ENCODE data around the gene TRIP13.

The TRIP13 gene

DNA sequence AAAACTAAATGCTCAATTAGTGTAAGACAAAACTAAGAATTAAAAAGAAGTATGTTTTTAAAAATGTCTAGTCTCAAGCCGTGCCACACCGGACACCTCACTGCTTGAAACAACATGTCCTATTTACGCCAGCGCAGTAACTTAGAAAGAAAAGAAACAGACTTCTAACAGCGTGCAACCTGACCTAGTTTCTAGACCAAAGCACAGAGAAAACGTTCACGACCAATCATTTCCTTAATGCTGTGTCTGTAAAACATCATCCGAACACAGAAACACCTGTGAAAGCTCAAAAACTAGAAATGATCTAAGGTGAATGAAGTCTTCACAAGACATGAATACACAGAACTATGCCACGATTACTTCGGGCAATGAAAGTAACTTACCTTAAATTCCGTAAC is 4.0 kb upstream of the TRIP13 start:
- DNase-seq (ENCODE audit: insufficient read length) = no peak
- no peak for TF ChIP-seq TAF1 (IDR thresholded peaks at IDR 0.05; ENCODE audit: borderline replicate concordance, low read depth, low read length)
- TF ChIP-seq POLR2A (IDR thresholded peaks at IDR 0.05; ENCODE audit: low read depth, low read length) = no peak
- TF ChIP-seq POLR2AphosphoS5 (IDR thresholded peaks at IDR 0.05; ENCODE audit: low read depth, low read length) = no peak
- no peak for FAIRE-seq

DNA sequence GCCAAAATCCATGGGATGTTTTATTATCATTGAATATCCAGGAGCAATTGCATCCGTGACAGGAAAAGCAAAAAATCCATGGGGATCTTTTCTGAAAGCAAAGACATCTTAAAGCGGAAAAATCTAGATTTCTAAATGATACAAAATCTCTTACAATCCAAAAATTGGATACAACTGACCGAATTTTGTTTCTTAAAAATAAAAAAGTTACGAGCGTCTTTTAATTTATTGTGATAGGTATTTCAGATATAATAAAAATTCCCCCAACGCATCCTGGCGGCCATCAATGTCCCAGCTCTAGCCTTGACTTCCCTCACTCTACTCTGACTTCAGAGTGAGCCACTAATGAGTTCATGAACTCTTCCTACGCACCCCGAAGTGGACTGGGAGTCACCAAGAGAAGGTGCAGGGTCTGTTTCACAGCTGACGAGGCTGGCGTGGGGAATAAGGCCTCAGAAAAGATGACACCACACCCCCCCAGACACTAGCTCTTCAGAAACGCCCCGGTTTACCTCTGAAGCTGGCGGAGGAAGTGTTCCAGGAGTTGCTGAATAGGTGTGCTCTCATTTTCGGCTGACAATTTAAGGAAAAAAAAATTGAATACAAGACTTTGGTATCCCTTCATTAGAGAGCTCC is 3.5 kb upstream of the TRIP13 start:
- DNase-seq (ENCODE audit: insufficient read length) (no peak), FAIRE-seq (no peak)
- no peak for TF ChIP-seq POLR2A (IDR thresholded peaks at IDR 0.05; ENCODE audit: low read depth, low read length)
- no peak for TF ChIP-seq TAF1 (IDR thresholded peaks at IDR 0.05; ENCODE audit: borderline replicate concordance, low read depth, low read length)
- TF ChIP-seq POLR2AphosphoS5 (IDR thresholded peaks at IDR 0.05; ENCODE audit: low read depth, low read length) = no peak

GRCh38 chr5:891117-891836 is 1.4 kb upstream of the TRIP13 start:
- FAIRE-seq (no peak), DNase-seq (ENCODE audit: insufficient read length) (no peak)
- no peak for TF ChIP-seq TAF1 (IDR thresholded peaks at IDR 0.05; ENCODE audit: borderline replicate concordance, low read depth, low read length)
- TF ChIP-seq POLR2A (IDR thresholded peaks at IDR 0.05; ENCODE audit: low read depth, low read length) = no peak
- TF ChIP-seq POLR2AphosphoS5 (IDR thresholded peaks at IDR 0.05; ENCODE audit: low read depth, low read length) = no peak

DNA sequence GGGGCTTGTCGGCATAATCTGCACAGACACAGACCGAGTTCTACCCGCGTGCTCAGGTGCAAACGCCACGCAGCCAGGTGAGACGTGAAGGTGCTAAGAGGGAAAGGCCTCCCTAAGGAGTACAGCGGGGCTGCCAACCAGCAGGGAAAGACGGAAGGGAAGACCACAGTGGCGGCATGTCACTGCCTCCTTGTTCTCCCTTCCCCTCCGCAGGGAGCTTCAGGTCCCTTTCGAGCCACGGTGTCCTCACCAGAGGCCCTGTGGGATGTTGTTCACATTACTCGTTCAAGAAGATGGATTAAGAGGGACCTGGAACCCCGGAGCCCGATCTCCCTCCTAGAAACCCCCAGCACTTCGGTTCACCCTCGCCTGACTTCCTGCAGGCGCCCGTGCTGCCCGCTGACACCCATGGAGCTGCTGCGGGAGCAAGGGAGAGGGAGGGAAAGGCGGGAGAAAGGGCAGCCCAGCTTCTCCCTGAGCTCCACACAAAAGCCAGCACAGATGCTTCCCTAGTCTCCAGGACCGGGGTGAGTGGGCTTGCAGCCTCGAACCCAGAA is 769 bp upstream of the TRIP13 start:
- no peak for FAIRE-seq
- no peak for TF ChIP-seq POLR2AphosphoS5 (IDR thresholded peaks at IDR 0.05; ENCODE audit: low read depth, low read length)
- no peak for TF ChIP-seq TAF1 (IDR thresholded peaks at IDR 0.05; ENCODE audit: borderline replicate concordance, low read depth, low read length)
- no peak for TF ChIP-seq POLR2A (IDR thresholded peaks at IDR 0.05; ENCODE audit: low read depth, low read length)
- peak; percentile 52 for DNase-seq (ENCODE audit: insufficient read length)

GRCh38 chr5:893137-893506 is 438 bp downstream of the TRIP13 start:
- DNase-seq (ENCODE audit: insufficient read length) (no peak), FAIRE-seq (no peak)
- TF ChIP-seq TAF1 (IDR thresholded peaks at IDR 0.05; ENCODE audit: borderline replicate concordance, low read depth, low read length) = no peak

DNA sequence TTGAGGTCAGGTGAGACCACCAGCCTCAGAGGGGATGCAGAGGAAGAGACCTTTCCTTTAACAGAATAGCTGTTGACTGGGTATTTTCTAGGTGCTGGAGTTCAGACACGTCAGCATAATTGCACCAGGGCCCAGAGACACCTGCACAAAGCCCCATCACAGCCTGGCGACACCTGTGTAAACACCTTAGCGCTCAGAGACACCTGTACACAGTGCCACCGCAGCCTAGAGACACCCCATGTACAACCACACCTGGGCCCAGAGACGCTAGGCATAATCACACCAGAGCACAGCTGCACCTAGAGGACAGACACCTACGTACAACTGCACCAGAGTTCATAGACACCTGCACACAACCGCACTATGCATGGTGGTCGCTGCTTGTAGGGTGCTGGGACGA is 1.0 kb downstream of the TRIP13 start:
- no peak for DNase-seq (ENCODE audit: insufficient read length)
- no peak for TF ChIP-seq TAF1 (IDR thresholded peaks at IDR 0.05; ENCODE audit: borderline replicate concordance, low read depth, low read length)
- no peak for TF ChIP-seq POLR2AphosphoS5 (IDR thresholded peaks at IDR 0.05; ENCODE audit: low read depth, low read length)
- no peak for TF ChIP-seq POLR2A (IDR thresholded peaks at IDR 0.05; ENCODE audit: low read depth, low read length)
- no peak for FAIRE-seq

- no peak for TF ChIP-seq TAF1 (IDR thresholded peaks at IDR 0.05; ENCODE audit: borderline replicate concordance, low read depth, low read length)
- TF ChIP-seq POLR2AphosphoS5 (IDR thresholded peaks at IDR 0.05; ENCODE audit: low read depth, low read length) = no peak
- TF ChIP-seq POLR2A (IDR thresholded peaks at IDR 0.05; ENCODE audit: low read depth, low read length) = no peak
- DNase-seq (ENCODE audit: insufficient read length) (no peak), FAIRE-seq (no peak)
Measured at GRCh38 chr5:900781-901180, 8.1 kb downstream of the TRIP13 start.

DNA sequence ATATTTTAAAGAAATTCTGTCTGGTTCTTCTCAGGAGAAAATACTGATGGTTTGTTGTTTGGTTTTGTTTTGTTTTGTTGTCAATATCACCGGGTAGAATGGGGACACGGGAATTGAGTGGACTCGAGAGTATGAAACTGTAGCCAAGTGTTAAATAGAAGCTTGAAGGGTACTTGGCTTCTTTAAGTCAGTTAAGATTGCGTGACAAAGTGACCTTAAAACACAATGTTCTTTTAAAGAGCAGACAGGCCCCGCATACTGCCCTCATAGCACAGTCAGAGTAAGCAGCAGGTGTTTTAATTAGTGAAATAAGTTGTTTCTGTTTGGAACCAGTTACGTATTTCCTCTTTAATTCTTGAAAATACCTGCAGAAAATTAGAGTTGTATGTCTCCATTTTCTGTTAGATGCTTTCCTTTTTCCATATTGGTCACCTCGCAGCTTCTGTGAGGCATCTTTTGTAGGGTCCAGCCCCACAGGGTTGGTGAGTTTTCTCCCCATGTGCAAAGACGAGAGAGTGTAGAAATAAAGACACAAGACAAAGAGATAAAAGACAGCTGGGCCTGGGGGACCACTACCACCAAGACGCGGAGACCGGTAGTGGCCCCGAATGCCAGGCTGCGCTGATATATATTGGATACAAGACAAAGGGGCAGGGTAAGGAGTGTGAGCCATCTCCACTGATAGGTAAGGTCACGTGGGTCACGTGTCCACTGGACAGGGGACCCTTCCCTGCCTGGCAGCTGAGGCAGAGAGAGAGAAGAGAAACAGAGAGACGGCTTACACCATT is 9.6 kb downstream of the TRIP13 start:
- FAIRE-seq = no peak
- DNase-seq (ENCODE audit: insufficient read length) = no peak
- TF ChIP-seq TAF1 (IDR thresholded peaks at IDR 0.05; ENCODE audit: borderline replicate concordance, low read depth, low read length) (no peak), POLR2AphosphoS5 (IDR thresholded peaks at IDR 0.05; ENCODE audit: low read depth, low read length) (no peak), POLR2A (IDR thresholded peaks at IDR 0.05; ENCODE audit: low read depth, low read length) (no peak)

- no peak for DNase-seq (ENCODE audit: insufficient read length)
- no peak for FAIRE-seq
- no peak for TF ChIP-seq TAF1 (IDR thresholded peaks at IDR 0.05; ENCODE audit: borderline replicate concordance, low read depth, low read length)
- no peak for TF ChIP-seq POLR2AphosphoS5 (IDR thresholded peaks at IDR 0.05; ENCODE audit: low read depth, low read length)
- TF ChIP-seq POLR2A (IDR thresholded peaks at IDR 0.05; ENCODE audit: low read depth, low read length) = no peak
Measured at GRCh38 chr5:903756-904096, 11.0 kb downstream of the TRIP13 start.

DNA sequence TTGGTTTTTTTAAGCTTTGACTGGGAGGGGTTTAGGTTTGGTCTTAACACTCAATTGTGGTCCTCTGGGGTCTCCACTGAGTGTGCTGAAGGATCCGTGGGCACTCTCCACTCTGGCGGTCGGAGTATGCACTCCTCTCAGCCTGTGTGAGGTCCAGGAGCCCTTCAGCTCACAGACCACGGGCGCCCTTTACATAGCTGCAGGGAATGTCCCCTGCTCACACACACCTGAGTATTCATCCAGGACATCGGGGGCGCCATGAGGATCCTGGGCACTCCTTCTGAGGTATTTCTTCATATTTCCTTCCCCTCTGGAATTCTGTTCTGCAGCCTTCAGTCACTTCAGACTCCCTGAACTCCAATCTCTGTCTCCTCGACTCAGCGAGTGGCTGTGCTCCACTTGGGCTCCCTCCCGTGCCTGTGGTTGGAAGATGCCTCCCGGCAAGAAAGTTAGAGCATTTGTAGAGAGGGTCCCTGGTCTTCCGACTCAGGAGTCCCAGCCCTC is 12.5 kb downstream of the TRIP13 start:
- DNase-seq (ENCODE audit: insufficient read length) = no peak
- no peak for FAIRE-seq
- no peak for TF ChIP-seq TAF1 (IDR thresholded peaks at IDR 0.05; ENCODE audit: borderline replicate concordance, low read depth, low read length)
- no peak for TF ChIP-seq POLR2AphosphoS5 (IDR thresholded peaks at IDR 0.05; ENCODE audit: low read depth, low read length)
- no peak for TF ChIP-seq POLR2A (IDR thresholded peaks at IDR 0.05; ENCODE audit: low read depth, low read length)

DNA sequence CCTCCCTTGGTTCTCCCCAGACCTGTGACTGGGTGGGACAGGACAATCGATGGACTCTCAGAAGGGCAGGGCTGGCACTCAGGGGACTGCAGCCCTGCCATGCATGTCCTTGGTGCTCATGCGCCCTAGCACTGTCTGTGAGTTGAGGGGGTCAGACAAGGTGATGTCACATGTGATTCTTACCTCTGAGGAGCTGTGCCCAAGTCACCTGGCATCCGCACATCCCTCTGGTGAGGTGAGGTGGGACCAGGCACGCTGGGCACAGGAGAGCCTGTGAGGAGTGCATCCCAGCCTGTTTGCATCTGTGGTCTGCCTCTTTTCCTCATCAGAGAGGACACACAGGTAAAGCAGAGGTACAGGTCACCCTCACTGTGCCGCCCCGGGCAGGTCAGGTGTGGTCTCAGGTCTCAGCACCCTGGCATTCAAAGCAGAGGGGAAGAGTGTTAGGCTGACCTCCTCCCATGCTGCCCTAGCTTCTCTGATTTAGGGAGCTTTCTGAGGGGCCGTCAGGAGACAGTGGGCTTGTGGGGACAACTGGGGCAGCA is 14.8 kb downstream of the TRIP13 start:
- DNase-seq (ENCODE audit: insufficient read length) (no peak), FAIRE-seq (no peak)
- TF ChIP-seq POLR2AphosphoS5 (IDR thresholded peaks at IDR 0.05; ENCODE audit: low read depth, low read length) = no peak
- TF ChIP-seq POLR2A (IDR thresholded peaks at IDR 0.05; ENCODE audit: low read depth, low read length) = no peak
- TF ChIP-seq TAF1 (IDR thresholded peaks at IDR 0.05; ENCODE audit: borderline replicate concordance, low read depth, low read length) = no peak
